ENCODE measurements around the gene LEF1. TPM values are rescaled to one million over a fixed set of nuclear protein-coding genes. Genes with fewer than 3 reads are reported as not detected.

LEF1 gene
- 0.37 and 1.2 TPM in 2 replicates for total RNA-seq

GRCh38 chr4:108168671-108169523, at the start of gene LEF1:
TSS of gene LEF1 (minus strand) at chr4:108168932. CDS start at chr4:108167767, 1,165 bp downstream.

Other genes starting within 250 kb of the LEF1 start
- gene CYP2U1, start 237.4 kb downstream of the LEF1 start, total RNA-seq: 7.8 and 8.8 TPM in 2 replicates
- 10.7 and 12.7 TPM in 2 replicates for gene HADH, start 179.0 kb downstream of the LEF1 start, total RNA-seq

Data from subcutaneous preadipocyte (primary cell).